Measurements from ENCODE around the gene SOX5. TPM values are rescaled to one million over a fixed set of nuclear protein-coding genes. Genes with fewer than 3 reads are reported as not detected.

The SOX5 gene
- total RNA-seq, 1 experiment from 2014 or later: 3.1 TPM

DNA sequence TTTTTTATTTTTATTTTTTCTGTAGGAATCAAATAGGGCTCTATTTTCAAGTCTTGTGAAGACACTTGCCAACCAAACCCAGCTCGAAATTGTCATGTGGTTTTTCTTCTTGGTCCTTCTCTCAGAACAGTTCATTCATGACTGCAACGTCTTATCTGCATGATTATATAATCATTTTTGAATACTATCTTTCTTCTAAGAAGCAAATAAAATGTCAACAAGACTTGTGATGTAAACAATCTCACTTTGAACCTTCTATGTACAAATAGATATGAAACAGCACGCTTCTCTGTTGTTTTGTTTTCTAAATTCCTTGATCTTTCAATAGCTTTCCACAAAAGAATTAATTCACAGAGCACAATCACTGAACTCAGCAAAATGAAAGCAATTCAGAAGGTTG is 320.7 kb downstream of the SOX5 start:
- no peaks in the 10 kb centered on the region for H3K9me3 ChIP-seq (ENCODE audit: control insufficient read depth, low read depth, low read length)

More for the DNA sequence above, 320.7 kb downstream of the SOX5 start:
- Histone ChIP-seq H3K14ac (ENCODE audit: insufficient read depth, low read length) (no peak overlapping the region), H4K5ac (ENCODE audit: insufficient read length, low read depth, low read length) (no peak overlapping the region), H3K18ac (ENCODE audit: insufficient read length, low read depth, low read length) (no peak overlapping the region), H2BK15ac (ENCODE audit: low read depth, low read length) (no peak overlapping the region), H2AK5ac (ENCODE audit: insufficient read length, low read length) (no peak overlapping the region), H4K8ac (replicated peaks; ENCODE audit: insufficient read length, low read depth, low read length) (no peak overlapping the region), H3K4me2 (ENCODE audit: insufficient read depth, insufficient read length, low read length) (no peak overlapping the region), H4K20me1 (ENCODE audit: control insufficient read depth, insufficient read depth, insufficient read length) (no peaks in the 10 kb centered on the region), H3K79me2 (ENCODE audit: insufficient read depth, low read length) (no peaks in the 10 kb centered on the region), H3K4ac (ENCODE audit: low read depth, low read length) (no peak overlapping the region), H2BK5ac (ENCODE audit: insufficient read length, low read length) (no peak overlapping the region), H2BK12ac (ENCODE audit: insufficient read length, low read depth, low read length) (no peak overlapping the region), H2BK20ac (ENCODE audit: low read depth, low read length, poor library complexity, severe bottlenecking) (no peak overlapping the region), H3K23ac (ENCODE audit: insufficient read length, low read depth, low read length) (no peak overlapping the region), H3K56ac (ENCODE audit: insufficient read length, low read depth, low read length) (no peak overlapping the region), H2BK120ac (ENCODE audit: low read depth, low read length, poor library complexity, severe bottlenecking) (no peak overlapping the region), H2AFZ (ENCODE audit: low read length) (no peak overlapping the region), H3K27me3 (ENCODE audit: insufficient read depth, low read length) (no peaks in the 10 kb centered on the region), H3K79me1 (ENCODE audit: insufficient read depth, low read depth, low read length, poor library complexity, severe bottlenecking) (no peaks in the 10 kb centered on the region), H3K27ac (ENCODE audit: insufficient read length, low read depth, low read length) (no peak overlapping the region), H3K9ac (ENCODE audit: extremely low read depth, insufficient read length, low read length) (no peak overlapping the region), H3K4me1 (ENCODE audit: insufficient read depth, low read length) (peaks cover 6% of the 10 kb centered on the region; the same call in 1 of the 2 replicates), H3T11ph (ENCODE audit: low read length) (no peak overlapping the region), H4K91ac (ENCODE audit: insufficient read length, low read depth, low read length) (no peak overlapping the region), H3K23me2 (ENCODE audit: insufficient read length, low read depth, low read length, poor library complexity, severe bottlenecking) (no peaks in the 10 kb centered on the region)
- TF ChIP-seq, protein P1, sequence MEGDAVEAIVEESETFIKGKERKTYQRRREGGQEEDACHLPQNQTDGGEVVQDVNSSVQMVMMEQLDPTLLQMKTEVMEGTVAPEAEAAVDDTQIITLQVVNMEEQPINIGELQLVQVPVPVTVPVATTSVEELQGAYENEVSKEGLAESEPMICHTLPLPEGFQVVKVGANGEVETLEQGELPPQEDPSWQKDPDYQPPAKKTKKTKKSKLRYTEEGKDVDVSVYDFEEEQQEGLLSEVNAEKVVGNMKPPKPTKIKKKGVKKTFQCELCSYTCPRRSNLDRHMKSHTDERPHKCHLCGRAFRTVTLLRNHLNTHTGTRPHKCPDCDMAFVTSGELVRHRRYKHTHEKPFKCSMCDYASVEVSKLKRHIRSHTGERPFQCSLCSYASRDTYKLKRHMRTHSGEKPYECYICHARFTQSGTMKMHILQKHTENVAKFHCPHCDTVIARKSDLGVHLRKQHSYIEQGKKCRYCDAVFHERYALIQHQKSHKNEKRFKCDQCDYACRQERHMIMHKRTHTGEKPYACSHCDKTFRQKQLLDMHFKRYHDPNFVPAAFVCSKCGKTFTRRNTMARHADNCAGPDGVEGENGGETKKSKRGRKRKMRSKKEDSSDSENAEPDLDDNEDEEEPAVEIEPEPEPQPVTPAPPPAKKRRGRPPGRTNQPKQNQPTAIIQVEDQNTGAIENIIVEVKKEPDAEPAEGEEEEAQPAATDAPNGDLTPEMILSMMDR (conservative IDR thresholded peaks at IDR 0.05): no peak
- H3K9me3 Mint-ChIP-seq: no peaks in the 10 kb centered on the region
- no peaks in the 10 kb centered on the region for H3K27me3 Mint-ChIP-seq (ENCODE audit: low read depth)
- DNase-seq: no peak
- H3K27ac Mint-ChIP-seq: peak overlapping the region in 2 of 3 experiments; percentile 42 to 90; a peak in 4 of 7 replicates
- H3K4me3 Mint-ChIP-seq: no peak overlapping the region
- WGBS (ENCODE audit: extremely low coverage, insufficient read length, low lambda C conversion rate): no CpG with 5 or more reads among the region's 3 CpGs
- H3K4me1 Mint-ChIP-seq: peaks cover 30 to 33% of the 10 kb centered on the region in 2 experiments
- no peaks in the 10 kb centered on the region for H3K36me3 Mint-ChIP-seq (ENCODE audit: insufficient read depth in 1 of 3, low read depth in 3 of 3)

Data from H9 (cell line).